ENCODE results near the gene ZNF431.
A peak's percentile ranks its signal among the peaks of the same experiment; 100 is the strongest.
"Not testable (repeated sequence)": the region's sequence is repeated elsewhere in the genome, so short reads cannot be mapped to it uniquely, and the experiment has no call there.

The ZNF431 gene

DNA sequence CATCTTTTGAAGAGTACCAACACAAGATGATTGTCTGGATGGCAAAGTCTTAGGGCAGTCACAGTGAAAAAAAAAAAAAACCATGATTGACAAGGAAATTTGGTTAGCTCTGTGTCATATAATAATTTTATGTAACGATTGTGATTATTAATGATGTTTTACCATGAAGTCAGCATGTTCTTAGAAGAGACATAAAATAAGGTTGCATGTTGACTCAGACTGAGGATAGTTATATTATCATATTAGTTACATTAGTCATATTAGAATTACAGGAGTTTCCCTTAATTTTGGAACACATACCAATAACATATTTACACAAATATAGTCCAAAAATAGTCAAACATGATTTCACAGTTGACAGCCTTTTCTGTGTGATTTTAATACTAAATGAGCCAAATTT lies 5.7 kb downstream of the ZNF431 start:
- no peak for DNase-seq

DNA sequence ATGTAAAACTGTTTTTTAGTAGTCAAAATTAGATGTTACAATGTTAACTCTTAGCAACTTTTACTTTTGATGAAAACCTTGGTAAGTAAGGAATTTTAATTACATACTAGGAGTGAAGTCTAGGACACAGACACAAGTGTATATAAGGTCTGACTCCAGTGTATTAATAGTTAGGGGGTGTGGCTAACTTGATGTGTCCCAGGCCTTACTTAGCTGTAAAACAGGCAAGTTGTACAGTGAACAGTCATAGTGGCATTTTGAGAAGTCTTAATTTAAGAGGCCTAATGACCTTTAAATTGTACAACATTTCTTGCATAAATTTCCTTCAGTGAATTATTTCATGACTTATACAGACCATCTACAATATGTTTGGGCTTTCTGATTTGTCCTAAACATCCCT lies 6.8 kb downstream of the ZNF431 start:
- no peak for DNase-seq

DNA sequence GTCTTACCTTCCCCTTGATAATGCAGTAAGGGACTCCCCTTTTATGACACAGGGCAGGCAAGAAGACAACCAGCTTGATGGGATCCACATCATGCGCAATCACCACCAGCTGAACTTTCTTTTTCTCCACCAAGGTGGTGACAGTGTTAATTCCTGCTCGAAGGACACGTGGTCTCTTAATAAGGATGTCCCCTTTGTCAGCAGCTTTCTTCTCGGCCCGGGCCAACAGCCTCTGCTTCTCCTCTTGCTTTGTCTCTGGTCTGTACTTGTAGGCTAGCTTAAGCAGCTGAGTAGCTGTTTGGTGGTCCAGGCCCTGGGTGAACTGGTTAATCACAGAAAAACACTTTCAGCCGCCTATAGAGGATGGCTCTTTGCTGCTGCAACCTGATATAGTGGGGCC lies 8.0 kb downstream of the ZNF431 start:
- no peak for DNase-seq

DNA sequence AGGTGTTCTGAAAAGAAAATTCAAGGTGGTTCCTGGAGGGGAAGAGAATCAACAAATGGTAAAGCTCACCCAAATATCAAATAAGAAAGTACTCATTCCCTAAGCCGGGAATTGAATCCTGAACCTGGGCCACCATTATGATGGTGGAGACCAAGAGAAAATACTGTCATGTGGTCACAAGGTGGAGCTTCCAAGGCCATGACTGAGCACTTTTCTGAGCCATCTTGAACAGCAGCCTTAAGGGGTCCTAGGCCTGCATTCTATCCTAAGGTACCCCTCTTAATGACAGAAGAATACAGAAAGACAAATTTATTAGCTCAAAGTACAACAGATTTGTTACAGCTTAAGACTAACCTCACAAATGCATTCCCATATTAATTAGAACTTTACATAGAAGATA lies 9.6 kb downstream of the ZNF431 start:
- no peak for DNase-seq

GRCh38 chr19:21158523-21159135 lies 16.8 kb downstream of the ZNF431 start:
- peak; percentile 45 for DNase-seq

DNA sequence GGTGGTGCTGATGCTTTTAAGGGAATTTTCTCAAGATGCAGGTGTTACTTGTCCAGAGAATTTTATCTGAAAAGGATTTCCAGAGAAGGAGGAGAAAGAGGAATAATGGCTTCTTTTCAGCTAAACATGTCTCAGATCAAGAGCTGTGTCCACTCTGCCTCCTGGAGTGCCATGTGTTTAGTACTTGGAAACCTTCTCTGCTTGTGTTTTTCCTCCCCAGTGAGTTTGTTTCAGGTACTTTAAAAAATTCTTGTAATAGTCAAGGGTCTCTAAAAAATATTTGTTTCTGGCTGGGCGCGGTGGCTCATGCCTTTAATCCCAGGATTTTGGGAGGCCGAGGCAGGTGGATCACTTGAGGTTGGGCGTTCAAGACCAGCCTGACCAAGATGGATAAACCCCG lies 22.7 kb downstream of the ZNF431 start:
- no peak for DNase-seq

- DNase-seq: no peak
These were observed 24.6 kb downstream of the ZNF431 start for GRCh38 chr19:21166436-21166835.

DNA sequence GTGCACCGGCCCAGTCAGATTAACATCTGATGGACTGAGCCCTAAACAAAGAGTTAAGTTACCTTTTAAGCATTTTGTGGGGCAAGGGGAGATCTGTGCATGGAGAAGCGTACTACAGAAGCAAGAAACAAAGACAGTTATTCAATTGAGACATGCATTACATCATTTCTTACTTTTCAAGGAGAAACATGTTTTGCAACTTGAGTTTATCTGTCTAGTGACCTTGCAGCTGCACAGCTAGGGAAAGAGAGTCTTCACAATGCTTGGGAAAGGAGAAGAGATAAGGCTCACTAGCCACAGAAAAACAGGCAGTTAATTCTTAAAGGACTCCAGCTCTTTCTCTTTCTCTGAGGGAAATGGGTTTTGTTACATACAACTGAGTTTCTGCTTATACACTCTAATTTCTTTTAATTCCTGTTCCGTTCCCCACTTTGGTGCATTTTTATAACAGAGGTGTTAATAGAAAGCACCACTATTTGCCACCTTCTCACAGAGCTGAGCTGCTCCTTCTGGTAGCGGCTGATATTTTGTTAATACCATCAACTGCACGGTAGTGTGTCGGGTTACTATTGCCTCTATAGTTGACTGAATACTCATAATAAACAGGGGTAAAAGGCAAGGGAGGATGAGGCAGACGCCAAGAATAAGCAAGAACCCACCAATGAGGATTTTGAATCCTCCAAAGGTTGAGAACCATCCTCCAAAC lies 55.9 kb downstream of the ZNF431 start:
- peak; percentile 97 for DNase-seq

DNA sequence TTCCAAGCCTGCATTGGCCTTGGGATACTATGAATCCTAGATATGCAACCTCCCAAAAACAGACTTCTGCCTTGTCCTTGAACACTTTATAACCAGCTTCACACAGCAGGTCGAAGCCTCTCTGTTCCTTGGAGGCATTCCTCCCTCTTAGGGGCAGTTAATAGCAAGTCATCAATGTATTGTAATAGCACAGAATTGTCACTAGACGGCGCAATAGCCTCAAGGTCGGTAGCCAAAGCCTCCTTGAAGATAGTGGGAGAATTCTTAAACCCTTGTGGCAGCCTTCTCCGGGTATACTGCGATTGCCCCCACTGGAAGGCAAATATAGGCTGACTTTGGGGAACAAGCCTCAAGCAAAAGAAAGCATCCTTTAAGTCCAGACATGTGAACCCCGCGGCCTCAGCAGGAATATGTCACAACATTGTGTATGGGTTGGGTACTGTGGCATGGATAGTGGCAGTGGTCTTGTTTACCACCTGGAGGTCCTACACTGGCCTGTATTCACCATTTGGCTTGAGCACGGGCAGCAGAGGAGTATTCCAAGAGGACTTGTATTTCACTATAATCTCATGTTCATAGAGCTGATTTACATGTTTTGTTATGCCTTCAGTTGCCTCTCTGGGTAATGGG lies 61.1 kb downstream of the ZNF431 start:
- DNase-seq: peak; percentile 77

- no peak for DNase-seq
These were observed 68.3 kb downstream of the ZNF431 start for GRCh38 chr19:21210037-21210621.

- no peak for DNase-seq
These were observed 79.9 kb downstream of the ZNF431 start for GRCh38 chr19:21221693-21222092.

GRCh38 chr19:21229938-21230337 lies 88.1 kb downstream of the ZNF431 start:
- DNase-seq: peak; percentile 52

DNA sequence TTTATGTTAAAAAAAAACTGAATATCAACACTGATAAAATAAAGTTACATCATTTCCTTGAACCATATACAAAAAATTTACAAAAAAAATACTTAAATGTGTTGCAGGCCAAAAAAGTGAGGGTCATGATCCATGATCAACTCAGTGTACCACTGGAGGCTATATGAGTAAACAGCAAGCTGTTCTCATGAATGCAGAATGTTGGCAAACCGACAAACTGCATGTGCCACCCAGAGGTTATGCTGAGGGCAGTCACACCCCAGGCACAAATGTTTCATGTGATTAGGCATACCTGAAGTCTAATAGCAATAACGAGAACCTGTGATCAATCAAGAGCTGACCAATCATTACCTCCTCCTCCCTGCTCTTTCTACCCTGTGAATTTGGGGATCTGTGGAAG lies 91.9 kb downstream of the ZNF431 start:
- no peak for DNase-seq

- DNase-seq: not testable (repeated sequence)
These were observed 94.9 kb downstream of the ZNF431 start for GRCh38 chr19:21236751-21237150.

- DNase-seq: no peak
These were observed 96.8 kb downstream of the ZNF431 start for GRCh38 chr19:21238670-21239069.
